OCI-LY3 (cell line): Measurements from ENCODE around the gene TFPI.

ENCODE experiments used
- H2AFZ ChIP-seq: fragments of 200-600, 300-600 bp; shearing (Covaris generic); 2 replicates; pipeline ENCODE4 v1.6.0; 2014; ENCODE audit warnings: antibody characterized with exemption, low read depth, low read length
- H3K27ac ChIP-seq: fragments of 200-600, 300-600 bp; sonication (generic); 2 replicates; pipeline ENCODE4 v1.5.1; 2014; ENCODE audit warnings: mild to moderate bottlenecking, low read length, moderate library complexity, mixed read lengths
- H3K27me3 ChIP-seq: fragments of 200-600, 300-600 bp; sonication (generic); 2 replicates; pipeline ENCODE4 v1.6.1; 2014; ENCODE audit warnings: low read depth, low read length, mixed read lengths
- H3K36me3 ChIP-seq: fragments of 200-600, 300-600 bp; sonication (generic); replicated peaks from 2 replicates; pipeline ENCODE3; 2014; ENCODE audit warnings: low read depth, low read length, mixed read lengths
- H3K4me1 ChIP-seq: fragments of 300-600, 200-600 bp; sonication (generic); 2 replicates; pipeline ENCODE4 v1.6.1; 2014; ENCODE audit warnings: low read length, mixed read lengths
- H3K4me2 ChIP-seq: fragments of 200-600, 300-600 bp; sonication (generic); 2 replicates; pipeline ENCODE4 v1.6.1; 2014; ENCODE audit warnings: low read length, mixed read lengths
- H3K4me3 ChIP-seq: fragments of 300-600, 200-600 bp; sonication (generic); 2 replicates; pipeline ENCODE4 v1.5.1; 2014; ENCODE audit warnings: antibody characterized with exemption, mild to moderate bottlenecking, low read length, moderate library complexity
- H3K79me2 ChIP-seq: fragments of 300-600, 200-600 bp; shearing (Covaris generic); 2 replicates; pipeline ENCODE4 v1.6.1; 2014; ENCODE audit warnings: mild to moderate bottlenecking, low read length, mixed read lengths
- H3K9ac ChIP-seq: fragments of 300-600, 200-600 bp; shearing (Covaris generic); 2 replicates; pipeline ENCODE4 v1.6.0; 2014; ENCODE audit warnings: mild to moderate bottlenecking, low read length, moderate library complexity
- H3K9me3 ChIP-seq: fragments of 200-600, 300-600 bp; shearing (Covaris generic); 2 replicates; pipeline ENCODE4 v1.6.1; 2014; ENCODE audit warnings: low read length, mixed read lengths; ENCODE audit not compliant: insufficient read depth
- H4K20me1 ChIP-seq: fragments of 200-600, 300-600 bp; sonication (generic); 2 replicates; pipeline ENCODE4 v1.6.1; 2016; ENCODE audit warnings: low read length, mixed read lengths; ENCODE audit not compliant: insufficient read depth
- EZH2phosphoT487 ChIP-seq: fragments of 200-600 bp; shearing (Covaris generic); IDR thresholded peaks from 2 replicates; pipeline ENCODE4 v1.6.1; 2018; ENCODE audit warnings: antibody characterized with exemption, mixed run types, low read depth
- TF ChIP-seq, protein P1 (sequence below): fragments of 200-600, 300-600 bp; sonication (generic); IDR thresholded peaks from 2 replicates; pipeline ENCODE4 v1.5.1; 2014; ENCODE audit warnings: antibody characterized with exemption, low read length, low read depth

The TFPI gene

DNA sequence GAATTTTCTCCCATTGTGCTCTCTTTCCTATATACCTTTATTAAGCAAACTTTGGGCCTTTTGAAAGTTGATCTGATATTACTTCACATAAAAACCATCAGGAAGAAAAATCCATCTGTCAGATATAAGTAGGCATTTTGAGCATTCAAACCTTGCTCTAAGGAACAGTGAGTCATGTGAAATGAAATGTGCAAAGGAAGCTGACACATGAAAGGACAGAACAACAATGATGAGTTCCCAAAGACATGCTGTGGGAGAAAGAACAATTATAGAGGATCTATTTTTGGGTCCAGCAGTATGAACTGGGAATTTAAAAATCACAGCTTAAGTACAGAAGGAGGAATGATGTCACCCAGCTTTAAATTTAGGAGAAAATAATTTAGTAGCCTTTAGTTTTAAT is 124.2 kb downstream of the TFPI start:
- Histone ChIP-seq H3K9me3 (no peaks in the 10 kb centered on the region), H3K27ac (no peak overlapping the region), H4K20me1 (no peaks in the 10 kb centered on the region), H3K36me3 (no peaks in the 10 kb centered on the region), H3K9ac (no peak overlapping the region), H3K79me2 (no peaks in the 10 kb centered on the region), H2AFZ (no peak overlapping the region), H3K27me3 (no peaks in the 10 kb centered on the region), H3K4me1 (no peaks in the 10 kb centered on the region), H3K4me3 (no peak overlapping the region), H3K4me2 (no peak overlapping the region)
- TF ChIP-seq, protein P1, sequence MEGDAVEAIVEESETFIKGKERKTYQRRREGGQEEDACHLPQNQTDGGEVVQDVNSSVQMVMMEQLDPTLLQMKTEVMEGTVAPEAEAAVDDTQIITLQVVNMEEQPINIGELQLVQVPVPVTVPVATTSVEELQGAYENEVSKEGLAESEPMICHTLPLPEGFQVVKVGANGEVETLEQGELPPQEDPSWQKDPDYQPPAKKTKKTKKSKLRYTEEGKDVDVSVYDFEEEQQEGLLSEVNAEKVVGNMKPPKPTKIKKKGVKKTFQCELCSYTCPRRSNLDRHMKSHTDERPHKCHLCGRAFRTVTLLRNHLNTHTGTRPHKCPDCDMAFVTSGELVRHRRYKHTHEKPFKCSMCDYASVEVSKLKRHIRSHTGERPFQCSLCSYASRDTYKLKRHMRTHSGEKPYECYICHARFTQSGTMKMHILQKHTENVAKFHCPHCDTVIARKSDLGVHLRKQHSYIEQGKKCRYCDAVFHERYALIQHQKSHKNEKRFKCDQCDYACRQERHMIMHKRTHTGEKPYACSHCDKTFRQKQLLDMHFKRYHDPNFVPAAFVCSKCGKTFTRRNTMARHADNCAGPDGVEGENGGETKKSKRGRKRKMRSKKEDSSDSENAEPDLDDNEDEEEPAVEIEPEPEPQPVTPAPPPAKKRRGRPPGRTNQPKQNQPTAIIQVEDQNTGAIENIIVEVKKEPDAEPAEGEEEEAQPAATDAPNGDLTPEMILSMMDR: no peak

DNA sequence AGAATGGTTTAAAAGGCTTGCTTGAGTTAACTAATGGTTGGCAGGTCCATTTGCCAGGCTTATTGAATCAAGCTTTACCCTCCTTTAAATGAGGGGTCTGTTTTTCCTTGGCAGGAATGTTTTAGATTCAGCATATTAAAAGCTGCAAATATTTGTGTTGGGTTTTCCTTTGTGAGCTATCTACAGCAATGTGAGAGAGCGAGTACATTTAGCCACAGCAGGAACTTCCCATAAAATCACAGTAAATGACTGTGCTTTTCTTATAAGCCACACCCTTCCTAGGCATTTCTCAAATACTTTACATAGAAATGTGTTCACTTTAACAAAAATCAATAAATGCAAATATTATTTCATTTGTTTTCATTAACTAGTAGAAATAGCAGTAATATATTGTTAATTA is 130.1 kb downstream of the TFPI start:
- no peak overlapping the region for H3K4me2 ChIP-seq
- no peak overlapping the region for H3K9ac ChIP-seq
- no peaks in the 10 kb centered on the region for H3K36me3 ChIP-seq
- H3K27ac ChIP-seq: no peak overlapping the region
- no peaks in the 10 kb centered on the region for H3K9me3 ChIP-seq
- H2AFZ ChIP-seq: no peak overlapping the region
- H3K4me1 ChIP-seq: no peaks in the 10 kb centered on the region
- TF ChIP-seq EZH2phosphoT487: no peak
- TF ChIP-seq, protein P1: no peak
- H3K79me2 ChIP-seq: no peaks in the 10 kb centered on the region
- H3K27me3 ChIP-seq: no peaks in the 10 kb centered on the region
- H3K4me3 ChIP-seq: no peak overlapping the region
- no peaks in the 10 kb centered on the region for H4K20me1 ChIP-seq

DNA sequence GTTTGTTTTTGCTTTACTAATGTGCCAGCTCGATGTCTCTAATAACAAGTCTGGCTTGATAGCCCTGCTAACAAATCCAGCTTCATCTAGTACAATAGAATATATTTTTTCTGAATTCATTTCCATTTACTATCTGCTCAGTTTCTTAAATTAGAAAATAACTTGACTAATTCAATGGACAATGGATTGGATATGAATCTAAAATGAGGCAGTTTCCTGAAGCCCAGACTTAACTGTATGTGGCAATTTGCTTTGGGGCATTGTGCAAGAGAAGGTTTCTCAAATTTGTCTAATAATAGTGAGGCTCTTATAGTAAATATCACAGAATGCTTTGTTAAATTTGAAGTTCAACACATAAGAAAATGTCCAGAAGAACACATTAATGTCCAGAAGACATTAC is 132.0 kb downstream of the TFPI start:
- H3K4me2 ChIP-seq: no peak overlapping the region
- no peaks in the 10 kb centered on the region for H3K4me1 ChIP-seq
- no peak overlapping the region for H2AFZ ChIP-seq
- no peaks in the 10 kb centered on the region for H3K79me2 ChIP-seq
- H4K20me1 ChIP-seq: no peaks in the 10 kb centered on the region
- no peaks in the 10 kb centered on the region for H3K9me3 ChIP-seq
- no peak for TF ChIP-seq EZH2phosphoT487
- TF ChIP-seq, protein P1: no peak
- H3K36me3 ChIP-seq: no peaks in the 10 kb centered on the region
- no peak overlapping the region for H3K9ac ChIP-seq
- no peaks in the 10 kb centered on the region for H3K27me3 ChIP-seq
- H3K4me3 ChIP-seq: no peak overlapping the region
- no peak overlapping the region for H3K27ac ChIP-seq

DNA sequence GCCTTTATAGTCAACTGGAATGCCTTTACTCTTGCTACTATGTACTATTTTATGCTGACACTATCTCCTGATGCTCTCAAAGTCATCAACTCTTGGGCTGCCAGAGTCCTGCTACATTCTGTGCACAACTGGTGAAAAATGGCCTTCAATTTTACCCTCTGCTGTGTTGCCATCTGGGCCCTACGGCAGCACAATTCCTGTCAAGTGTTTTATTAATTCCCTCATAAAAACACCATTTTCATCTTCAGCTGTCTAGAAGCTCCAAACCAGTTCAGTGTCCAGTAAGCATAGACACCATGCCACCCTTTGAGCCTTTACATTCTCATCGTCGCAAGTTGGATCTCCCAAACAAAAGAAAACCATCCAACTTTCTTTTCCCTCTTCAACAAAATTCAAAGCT is 132.7 kb downstream of the TFPI start:
- H3K36me3 ChIP-seq: no peaks in the 10 kb centered on the region
- no peak overlapping the region for H3K4me3 ChIP-seq
- no peaks in the 10 kb centered on the region for H3K79me2 ChIP-seq
- H3K4me1 ChIP-seq: no peaks in the 10 kb centered on the region
- TF ChIP-seq, protein P1: no peak
- TF ChIP-seq EZH2phosphoT487: no peak
- no peaks in the 10 kb centered on the region for H3K9me3 ChIP-seq
- H3K4me2 ChIP-seq: no peak overlapping the region
- H3K9ac ChIP-seq: no peak overlapping the region
- no peaks in the 10 kb centered on the region for H4K20me1 ChIP-seq
- no peak overlapping the region for H3K27ac ChIP-seq
- no peaks in the 10 kb centered on the region for H3K27me3 ChIP-seq
- H2AFZ ChIP-seq: no peak overlapping the region
